PFSK-1 (cell line): ENCODE measurements around the gene ASAH2.

Experiments used
- FOXP2 ChIP-seq: optimal IDR thresholded peaks from 2 replicates; pipeline ENCODE3; 2011; ENCODE audit warnings: borderline replicate concordance, control low read depth, inconsistent platforms; ENCODE audit not compliant: insufficient read depth; ENCODE audit errors: extremely low read length, extremely low read depth
- POLR2AphosphoS5 ChIP-seq: IDR thresholded peaks from 2 replicates; pipeline ENCODE4 v1.6.1; 2012; ENCODE audit warnings: low read depth, mild to moderate bottlenecking, control low read depth, low read length, moderate library complexity
- SIN3A ChIP-seq: IDR thresholded peaks from 2 replicates; pipeline ENCODE4 v1.6.1; 2012; ENCODE audit warnings: mild to moderate bottlenecking, low read length, moderate library complexity, borderline replicate concordance; ENCODE audit not compliant: insufficient read depth
- TF ChIP-seq, protein P1 (sequence below), 2 experiments: IDR thresholded peaks; 2 replicates each; pipeline versions ENCODE4 v1.6.1 to v1.8.0; 2011 to 2012; ENCODE audit warnings: low read depth in 2 of 2, low read length in 2 of 2, control low read depth in 1 of 2, inconsistent platforms in 1 of 2, mild to moderate bottlenecking in 1 of 2, moderate library complexity in 1 of 2; ENCODE audit not compliant: insufficient read depth in 1 of 2

GRCh38 chr10:50231515-50232260 lies 19.6 kb downstream of the ASAH2 start:
- TF ChIP-seq FOXP2: no peak
- TF ChIP-seq SIN3A: no peak
- no peak for TF ChIP-seq POLR2AphosphoS5
- TF ChIP-seq, protein P1, sequence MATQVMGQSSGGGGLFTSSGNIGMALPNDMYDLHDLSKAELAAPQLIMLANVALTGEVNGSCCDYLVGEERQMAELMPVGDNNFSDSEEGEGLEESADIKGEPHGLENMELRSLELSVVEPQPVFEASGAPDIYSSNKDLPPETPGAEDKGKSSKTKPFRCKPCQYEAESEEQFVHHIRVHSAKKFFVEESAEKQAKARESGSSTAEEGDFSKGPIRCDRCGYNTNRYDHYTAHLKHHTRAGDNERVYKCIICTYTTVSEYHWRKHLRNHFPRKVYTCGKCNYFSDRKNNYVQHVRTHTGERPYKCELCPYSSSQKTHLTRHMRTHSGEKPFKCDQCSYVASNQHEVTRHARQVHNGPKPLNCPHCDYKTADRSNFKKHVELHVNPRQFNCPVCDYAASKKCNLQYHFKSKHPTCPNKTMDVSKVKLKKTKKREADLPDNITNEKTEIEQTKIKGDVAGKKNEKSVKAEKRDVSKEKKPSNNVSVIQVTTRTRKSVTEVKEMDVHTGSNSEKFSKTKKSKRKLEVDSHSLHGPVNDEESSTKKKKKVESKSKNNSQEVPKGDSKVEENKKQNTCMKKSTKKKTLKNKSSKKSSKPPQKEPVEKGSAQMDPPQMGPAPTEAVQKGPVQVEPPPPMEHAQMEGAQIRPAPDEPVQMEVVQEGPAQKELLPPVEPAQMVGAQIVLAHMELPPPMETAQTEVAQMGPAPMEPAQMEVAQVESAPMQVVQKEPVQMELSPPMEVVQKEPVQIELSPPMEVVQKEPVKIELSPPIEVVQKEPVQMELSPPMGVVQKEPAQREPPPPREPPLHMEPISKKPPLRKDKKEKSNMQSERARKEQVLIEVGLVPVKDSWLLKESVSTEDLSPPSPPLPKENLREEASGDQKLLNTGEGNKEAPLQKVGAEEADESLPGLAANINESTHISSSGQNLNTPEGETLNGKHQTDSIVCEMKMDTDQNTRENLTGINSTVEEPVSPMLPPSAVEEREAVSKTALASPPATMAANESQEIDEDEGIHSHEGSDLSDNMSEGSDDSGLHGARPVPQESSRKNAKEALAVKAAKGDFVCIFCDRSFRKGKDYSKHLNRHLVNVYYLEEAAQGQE (IDR thresholded peaks at IDR 0.05; ENCODE audit: insufficient read depth in 1 of 2, low read depth in 2 of 2, low read length in 2 of 2): no peak
